HCT116 (cell line): ENCODE measurements around the gene ALDH5A1. TPM values are rescaled to one million over a fixed set of nuclear protein-coding genes. Genes with fewer than 3 reads are reported as not detected.

Experiments
- ATAC-seq: fragments of 200-7000 bp; cut with Tn5 transposase; 2 replicates; pipeline ENCODE4 v1.9.1; 2020; ENCODE audit warnings: mild to moderate bottlenecking, moderate library complexity
- BruUV-seq: library from RNA; stranded (reverse); fragments of 400-500 nt; replicated peaks from 2 replicates; lab custom pipeline; 2021; lab: Mats Ljungman, UMichigan
- CTCF ChIA-PET: fragments of 300-600 bp; sonication (Branson Sonifier 250); formaldehyde crosslinking; loops from one replicate; lab custom pipeline; 2021; ENCODE audit warnings: antibody characterized with exemption; lab: Charles Lee
- POLR2A ChIA-PET: fragments of 300-600, 350-600 bp; sonication (Branson Sonifier 250); formaldehyde crosslinking; loops from one replicate; lab custom pipeline; 2021; ENCODE audit warnings: antibody characterized with exemption; lab: Charles Lee
- RAD21 ChIA-PET, 2 experiments: fragments of 300-600 bp; sonication (Branson Sonifier 250); formaldehyde crosslinking; loops; one replicate each; lab custom pipeline; 2023; ENCODE audit warnings: low total read pairs in 2 of 2; ENCODE audit not compliant: uncharacterized antibody in 2 of 2, unreplicated experiment in 2 of 2, low non-redundant PET in 1 of 2; lab: Charles Lee
- DNase-seq: peaks from one replicate; pipeline ENCODE4 v3.0.0-alpha.2; 2010; ENCODE audit warnings: low read depth, low spot score
- H2AFZ ChIP-seq: fragments of 200-600 bp; shearing (Covaris generic), sonication (generic); 2 replicates; pipeline ENCODE4 v1.6.1; 2017; ENCODE audit warnings: low read depth, mixed run types, mixed read lengths, antibody characterized with exemption, low read length; ENCODE audit not compliant: poor library complexity, severe bottlenecking
- H3K27ac ChIP-seq: 2 replicates; pipeline ENCODE4 v1.5.1; 2012; ENCODE audit warnings: low read depth, low read length
- H3K27me3 ChIP-seq: fragments of 200-600 bp; sonication (generic); 2 replicates; pipeline ENCODE4 v1.6.1; 2016; ENCODE audit warnings: mixed run types, low read length, mixed read lengths; ENCODE audit not compliant: insufficient read depth
- H3K36me3 ChIP-seq, 2 experiments: fragments of 200-500 bp in 1 of 2; fragments of 200-600 bp in 1 of 2; sonication (Bioruptor generic) in 1 of 2; sonication (generic) in 1 of 2; 2 replicates each; pipeline versions ENCODE4 v1.5.1 to v1.6.1; 2014 to 2016; ENCODE audit warnings: low read length in 2 of 2, inconsistent platforms in 1 of 2, mixed read lengths in 1 of 2, mixed run types in 1 of 2; ENCODE audit not compliant: insufficient read depth in 2 of 2, control insufficient read depth in 1 of 2
- H3K4me1 ChIP-seq, 2 experiments: fragments of 200-600 bp in 1 of 2; sonication (generic) in 1 of 2; 2 replicates each; pipeline versions ENCODE4 v1.5.1 to v1.6.1; 2012 to 2017; ENCODE audit warnings: low read length in 2 of 2, inconsistent platforms in 1 of 2, mild to moderate bottlenecking in 1 of 2, mixed read lengths in 1 of 2, mixed run types in 1 of 2, moderate library complexity in 1 of 2; ENCODE audit not compliant: insufficient read depth in 2 of 2, control insufficient read depth in 1 of 2
- H3K4me2 ChIP-seq: fragments of 200-600 bp; sonication (generic); 2 replicates; pipeline ENCODE4 v1.6.1; 2017; ENCODE audit warnings: mixed run types, low read length, mixed read lengths
- H3K4me3 ChIP-seq, 2 experiments: fragments of 200-600 bp in 1 of 2; sonication (generic) in 1 of 2; replicated peaks in 1 of 2; 2 replicates each; pipeline ENCODE4 v1.5.1; 2011 to 2016; ENCODE audit warnings: low read length in 2 of 2, control low read depth in 1 of 2, low read depth in 1 of 2, mild to moderate bottlenecking in 1 of 2, mixed read lengths in 1 of 2, mixed run types in 1 of 2
- H3K79me2 ChIP-seq: fragments of 200-600 bp; sonication (generic); 2 replicates; pipeline ENCODE4 v1.6.1; 2017; ENCODE audit warnings: mild to moderate bottlenecking, mixed run types, low read length, moderate library complexity, mixed read lengths; ENCODE audit not compliant: insufficient read depth
- H3K9ac ChIP-seq: fragments of 200-600 bp; sonication (generic); 2 replicates; pipeline ENCODE4 v1.6.1; 2016; ENCODE audit warnings: low read length, mixed read lengths
- H3K9me2 ChIP-seq: fragments of 200-600 bp; sonication (generic), shearing (Covaris generic); 2 replicates; pipeline ENCODE4 v1.6.1; 2017; ENCODE audit warnings: mixed run types, mild to moderate bottlenecking, moderate library complexity; ENCODE audit not compliant: insufficient read depth
- H3K9me3 ChIP-seq, 2 experiments: fragments of 200-500 bp in 1 of 2; fragments of 200-600 bp in 1 of 2; sonication (Bioruptor generic) in 1 of 2; sonication (generic) in 1 of 2; 2 replicates each; pipeline ENCODE4 v1.6.1; 2014 to 2017; ENCODE audit warnings: low read length in 2 of 2, mixed read lengths in 2 of 2, inconsistent platforms in 1 of 2, low read depth in 1 of 2, mild to moderate bottlenecking in 1 of 2, mixed run types in 1 of 2, moderate library complexity in 1 of 2; ENCODE audit not compliant: control insufficient read depth in 1 of 2, insufficient read depth in 1 of 2
- H4K20me1 ChIP-seq: fragments of 200-600 bp; sonication (generic), shearing (Covaris generic); 2 replicates; pipeline ENCODE4 v1.6.1; 2017; ENCODE audit warnings: mixed run types, mild to moderate bottlenecking, moderate library complexity; ENCODE audit not compliant: insufficient read depth
- EGR1 ChIP-seq: IDR thresholded peaks from 2 replicates; pipeline ENCODE4 v1.6.1; 2012; ENCODE audit warnings: low read depth
- MAX ChIP-seq: IDR thresholded peaks from 2 replicates; pipeline ENCODE4 v1.6.1; 2012
- POLR2AphosphoS5 ChIP-seq: IDR thresholded peaks from 2 replicates; pipeline ENCODE4 v1.6.1; 2011; ENCODE audit warnings: mild to moderate bottlenecking, low read depth, low read length, moderate library complexity
- RAD21 ChIP-seq: IDR thresholded peaks from 2 replicates; pipeline ENCODE4 v1.6.1; 2012; ENCODE audit warnings: low read depth, mild to moderate bottlenecking
- SRF ChIP-seq: IDR thresholded peaks from 2 replicates; pipeline ENCODE4 v1.6.1; 2012; ENCODE audit warnings: low read depth
- TCF7L2 ChIP-seq: IDR thresholded peaks from 2 replicates; pipeline ENCODE4 v1.7.0; 2011; ENCODE audit warnings: borderline replicate concordance, inconsistent platforms; ENCODE audit not compliant: insufficient read depth, insufficient read length; ENCODE audit errors: extremely low read depth
- ZBTB33 ChIP-seq: IDR thresholded peaks from 2 replicates; pipeline ENCODE4 v1.6.1; 2011; ENCODE audit warnings: mild to moderate bottlenecking, low read length, moderate library complexity; ENCODE audit not compliant: insufficient replicate concordance; ENCODE audit errors: extremely low read depth
- ZNF274 ChIP-seq: fragments of 200-500 bp; sonication (Bioruptor generic); IDR thresholded peaks from 2 replicates; pipeline ENCODE4 v1.6.1; 2014; ENCODE audit warnings: mild to moderate bottlenecking, low read depth, low read length, inconsistent platforms
- intact Hi-C: fragments of 100-400 bp; cut with micrococcal nuclease; formaldehyde crosslinking; loops from 2 replicates; pipeline ENCODE4 v1.10.0; 2022
- total RNA-seq: library from RNA; stranded (reverse); gene quantifications from one replicate; pipeline ENCODE4 v1.2.1, GENCODE V29; 2021; ENCODE audit not compliant: unreplicated experiment

The ALDH5A1 gene
- total RNA-seq, 1 experiment from 2014 or later: 10.0 TPM

- intact Hi-C loops: no loop called here
- H2AFZ ChIP-seq: no peak overlapping the region
- H3K36me3 ChIP-seq: no peaks in the 10 kb centered on the region
- H3K4me1 ChIP-seq: no peaks in the 10 kb centered on the region
- POLR2A ChIA-PET: no interaction called here
- BruUV-seq: no TSS peak
- ATAC-seq: no peak
- no peak for DNase-seq
- no peaks in the 10 kb centered on the region for H3K27me3 ChIP-seq
- no peaks in the 10 kb centered on the region for H3K9me2 ChIP-seq
- CTCF ChIA-PET: interaction anchor here (0.5 kb wide), 1 partner anchor 197 kb away, joined by 3 read pairs; no protein-coding TSS in a partner anchor
- H3K4me2 ChIP-seq: no peak overlapping the region
- H4K20me1 ChIP-seq: no peaks in the 10 kb centered on the region
- H3K9me3 ChIP-seq: no peaks in the 10 kb centered on the region
- H3K79me2 ChIP-seq: no peaks in the 10 kb centered on the region
- no peak overlapping the region for H3K4me3 ChIP-seq
- TF ChIP-seq ZBTB33: no peak
- TF ChIP-seq ZNF274: no peak
- TF ChIP-seq MAX: no peak
- no peak for TF ChIP-seq TCF7L2
- no peak for TF ChIP-seq RAD21
- TF ChIP-seq EGR1: no peak
- TF ChIP-seq POLR2AphosphoS5: no peak
- no peak for TF ChIP-seq SRF
- H3K9ac ChIP-seq: no peak overlapping the region
- RAD21 ChIA-PET: no interaction called here
- H3K27ac ChIP-seq: no peak overlapping the region
Observed at GRCh38 chr6:24551139-24551538, 56.4 kb downstream of the ALDH5A1 start.

- Histone ChIP-seq H3K9me3 (no peaks in the 10 kb centered on the region), H3K4me2 (no peak overlapping the region), H3K36me3 (no peaks in the 10 kb centered on the region), H3K4me1 (no peaks in the 10 kb centered on the region), H3K27me3 (no peaks in the 10 kb centered on the region), H3K9ac (no peak overlapping the region), H4K20me1 (no peaks in the 10 kb centered on the region), H3K4me3 (no peak overlapping the region), H3K9me2 (no peaks in the 10 kb centered on the region), H3K79me2 (no peaks in the 10 kb centered on the region), H3K27ac (no peak overlapping the region), H2AFZ (no peak overlapping the region)
- intact Hi-C loops: no loop called here
- no peak for DNase-seq
- no peak for TF ChIP-seq TCF7L2
- no TSS peak for BruUV-seq
- ChIA-PET RAD21 (no interaction called here), POLR2A (no interaction called here), CTCF (no interaction called here)
- no peak for ATAC-seq
Observed at GRCh38 chr6:24554474-24554873, 59.7 kb downstream of the ALDH5A1 start.
